Measurements from ENCODE around the gene MBOAT2.

GRCh38 chr2:8882094-8882493 lies 121.4 kb downstream of the MBOAT2 start:
- TF ChIP-seq, protein P1, sequence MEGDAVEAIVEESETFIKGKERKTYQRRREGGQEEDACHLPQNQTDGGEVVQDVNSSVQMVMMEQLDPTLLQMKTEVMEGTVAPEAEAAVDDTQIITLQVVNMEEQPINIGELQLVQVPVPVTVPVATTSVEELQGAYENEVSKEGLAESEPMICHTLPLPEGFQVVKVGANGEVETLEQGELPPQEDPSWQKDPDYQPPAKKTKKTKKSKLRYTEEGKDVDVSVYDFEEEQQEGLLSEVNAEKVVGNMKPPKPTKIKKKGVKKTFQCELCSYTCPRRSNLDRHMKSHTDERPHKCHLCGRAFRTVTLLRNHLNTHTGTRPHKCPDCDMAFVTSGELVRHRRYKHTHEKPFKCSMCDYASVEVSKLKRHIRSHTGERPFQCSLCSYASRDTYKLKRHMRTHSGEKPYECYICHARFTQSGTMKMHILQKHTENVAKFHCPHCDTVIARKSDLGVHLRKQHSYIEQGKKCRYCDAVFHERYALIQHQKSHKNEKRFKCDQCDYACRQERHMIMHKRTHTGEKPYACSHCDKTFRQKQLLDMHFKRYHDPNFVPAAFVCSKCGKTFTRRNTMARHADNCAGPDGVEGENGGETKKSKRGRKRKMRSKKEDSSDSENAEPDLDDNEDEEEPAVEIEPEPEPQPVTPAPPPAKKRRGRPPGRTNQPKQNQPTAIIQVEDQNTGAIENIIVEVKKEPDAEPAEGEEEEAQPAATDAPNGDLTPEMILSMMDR (IDR thresholded peaks at IDR 0.05), result no peak
- TF ChIP-seq POLR2A (IDR thresholded peaks at IDR 0.05), result no peak

Measured in body of pancreas (tissue), 4 donors.